OCI-LY7 (cell line): ENCODE results near the gene OGA. TPM values are rescaled to one million over a fixed set of nuclear protein-coding genes. Genes with fewer than 3 reads are reported as not detected.
A peak's percentile ranks its signal among the peaks of the same experiment; 100 is the strongest.

Experiments used
- BruUV-seq: library from RNA; stranded (reverse); fragments of 400-500 nt; replicated peaks from 2 replicates; lab custom pipeline; 2021; lab: Mats Ljungman, UMichigan
- CTCF ChIA-PET: fragments of 300-600 bp; sonication (Branson Sonifier 250); formaldehyde crosslinking; loops from one replicate; lab custom pipeline; 2022; ENCODE audit warnings: antibody characterized with exemption; ENCODE audit not compliant: unreplicated experiment; lab: Charles Lee
- POLR2A ChIA-PET: fragments of 300-600 bp; sonication (Branson Sonifier 250); formaldehyde crosslinking; loops from one replicate; lab custom pipeline; 2022; ENCODE audit warnings: antibody characterized with exemption; lab: Charles Lee
- DNase-seq: peaks from one replicate; pipeline ENCODE4 v3.0.0-alpha.2; 2015; ENCODE audit warnings: low spot score
- H2AFZ ChIP-seq: fragments of 200-600 bp; sonication (generic), shearing (Covaris generic); 2 replicates; pipeline ENCODE4 v1.6.1; 2014; ENCODE audit warnings: mild to moderate bottlenecking, antibody characterized with exemption, low read length, moderate library complexity
- H3K27ac ChIP-seq: fragments of 200-600 bp; sonication (generic); 2 replicates; pipeline ENCODE4 v1.5.1; 2014; ENCODE audit warnings: mixed run types, low read depth, mild to moderate bottlenecking, moderate library complexity, low read length, inconsistent platforms; ENCODE audit not compliant: poor library complexity, severe bottlenecking
- H3K36me3 ChIP-seq: fragments of 200-600 bp; sonication (generic); 2 replicates; pipeline ENCODE4 v1.6.1; 2014; ENCODE audit warnings: mild to moderate bottlenecking, antibody characterized with exemption, low read length, moderate library complexity, mixed read lengths; ENCODE audit not compliant: insufficient read depth
- H3K4me1 ChIP-seq: fragments of 200-600 bp; sonication (generic); 2 replicates; pipeline ENCODE4 v1.5.1; 2014; ENCODE audit warnings: mild to moderate bottlenecking, low read length; ENCODE audit not compliant: insufficient read depth, poor library complexity, severe bottlenecking
- H3K4me2 ChIP-seq: fragments of 200-600 bp; sonication (generic); 2 replicates; pipeline ENCODE4 v1.6.1; 2014; ENCODE audit warnings: mild to moderate bottlenecking, low read length
- H3K4me3 ChIP-seq: fragments of 200-600 bp; sonication (generic); 2 replicates; pipeline ENCODE4 v1.5.1; 2014; ENCODE audit warnings: mild to moderate bottlenecking, low read depth, low read length; ENCODE audit not compliant: poor library complexity, severe bottlenecking
- H3K79me2 ChIP-seq: fragments of 200-600 bp; sonication (generic); 2 replicates; pipeline ENCODE4 v1.6.1; 2016; ENCODE audit warnings: low read depth, mild to moderate bottlenecking, low read length, moderate library complexity, mixed read lengths; ENCODE audit not compliant: insufficient read depth
- H3K9me2 ChIP-seq: fragments of 200-600 bp; sonication (generic); 2 replicates; pipeline ENCODE4 v1.6.1; 2016; ENCODE audit warnings: mild to moderate bottlenecking, low read length, mixed read lengths; ENCODE audit not compliant: insufficient read depth
- H3K9me3 ChIP-seq: fragments of 200-600 bp; sonication (generic); 2 replicates; pipeline ENCODE4 v1.6.1; 2014; ENCODE audit warnings: mild to moderate bottlenecking, mixed run types, low read length, mixed read lengths
- H4K20me1 ChIP-seq: fragments of 200-600 bp; sonication (generic); 2 replicates; pipeline ENCODE4 v1.6.1; 2014; ENCODE audit warnings: mild to moderate bottlenecking, antibody characterized with exemption, low read length, moderate library complexity, mixed read lengths; ENCODE audit not compliant: insufficient read depth
- EZH2phosphoT487 ChIP-seq: fragments of 200-600 bp; sonication (generic); IDR thresholded peaks from 2 replicates; pipeline ENCODE4 v1.6.1; 2018; ENCODE audit warnings: low read depth, borderline replicate concordance, mild to moderate bottlenecking, mixed run types, antibody characterized with exemption, low read length, moderate library complexity, mixed read lengths
- intact Hi-C: fragments of 100-400 bp; cut with micrococcal nuclease; formaldehyde crosslinking; loops from one replicate; pipeline ENCODE4 v1.10.0; 2022; ENCODE audit not compliant: unreplicated experiment
- total RNA-seq, 2 experiments: library from RNA; depleted of rRNA in 1 of 2; stranded (reverse); fragments of >200 nt in 1 of 2; shearing (Covaris generic) in 1 of 2; gene quantifications; 2 replicates each; pipeline ENCODE4 v1.2.3, GENCODE V29; 2014 to 2022
- TF ChIP-seq, protein P1 (sequence below): fragments of 200-600 bp; sonication (generic); conservative IDR thresholded peaks from 2 replicates; pipeline ENCODE4 v1.5.1; 2014; ENCODE audit warnings: mild to moderate bottlenecking, antibody characterized with exemption, low read length, moderate library complexity, mixed read lengths

The OGA gene
- total RNA-seq, 2 experiments from 2014 or later, result 65.5 to 109 TPM

DNA sequence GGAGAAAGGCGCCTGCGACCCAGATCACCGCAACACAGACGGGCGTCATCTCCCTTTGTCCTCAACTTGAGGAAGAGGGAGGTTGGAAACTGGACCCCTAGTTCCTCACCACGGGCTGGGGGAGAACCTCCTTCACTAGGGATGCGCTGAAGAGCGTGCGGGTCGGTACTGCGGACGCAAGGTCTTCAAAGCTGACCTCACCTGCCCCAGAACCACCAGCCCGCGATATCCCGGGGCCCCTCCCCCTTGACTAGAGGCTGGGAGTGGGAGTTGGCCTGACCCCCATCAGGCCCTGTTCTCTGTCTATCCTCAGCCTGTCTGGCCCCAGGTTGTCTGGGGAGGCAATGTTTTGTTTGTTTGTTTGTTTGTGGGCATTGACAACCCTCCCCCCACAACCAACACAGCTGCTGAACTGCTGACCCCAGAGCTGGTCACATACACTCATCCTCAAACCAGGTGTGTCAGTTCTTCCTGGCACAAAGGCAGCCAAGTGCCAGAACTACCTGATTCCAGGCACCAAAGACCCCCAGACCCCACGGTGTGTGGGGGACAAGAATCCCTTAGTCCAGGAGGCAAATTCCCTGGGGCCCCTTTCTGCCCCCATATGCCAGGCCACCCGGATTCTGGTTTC lies 37.9 kb downstream of the OGA start:
- TF ChIP-seq EZH2phosphoT487, result no peak
- TF ChIP-seq, protein P1, sequence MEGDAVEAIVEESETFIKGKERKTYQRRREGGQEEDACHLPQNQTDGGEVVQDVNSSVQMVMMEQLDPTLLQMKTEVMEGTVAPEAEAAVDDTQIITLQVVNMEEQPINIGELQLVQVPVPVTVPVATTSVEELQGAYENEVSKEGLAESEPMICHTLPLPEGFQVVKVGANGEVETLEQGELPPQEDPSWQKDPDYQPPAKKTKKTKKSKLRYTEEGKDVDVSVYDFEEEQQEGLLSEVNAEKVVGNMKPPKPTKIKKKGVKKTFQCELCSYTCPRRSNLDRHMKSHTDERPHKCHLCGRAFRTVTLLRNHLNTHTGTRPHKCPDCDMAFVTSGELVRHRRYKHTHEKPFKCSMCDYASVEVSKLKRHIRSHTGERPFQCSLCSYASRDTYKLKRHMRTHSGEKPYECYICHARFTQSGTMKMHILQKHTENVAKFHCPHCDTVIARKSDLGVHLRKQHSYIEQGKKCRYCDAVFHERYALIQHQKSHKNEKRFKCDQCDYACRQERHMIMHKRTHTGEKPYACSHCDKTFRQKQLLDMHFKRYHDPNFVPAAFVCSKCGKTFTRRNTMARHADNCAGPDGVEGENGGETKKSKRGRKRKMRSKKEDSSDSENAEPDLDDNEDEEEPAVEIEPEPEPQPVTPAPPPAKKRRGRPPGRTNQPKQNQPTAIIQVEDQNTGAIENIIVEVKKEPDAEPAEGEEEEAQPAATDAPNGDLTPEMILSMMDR, result peak; percentile 58; the same call in 1 of the 2 replicates
- BruUV-seq, result no TSS peak
- Histone ChIP-seq H2AFZ (no peak overlapping the region), H3K9me2 (no peaks in the 10 kb centered on the region), H3K36me3 (peaks cover 39% of the 10 kb centered on the region; the same call in 1 of the 2 replicates), H3K4me3 (peak overlapping the region; percentile 93), H3K27ac (peak overlapping the region; percentile 9), H3K4me2 (peak overlapping the region; percentile 96), H3K79me2 (peaks cover 17% of the 10 kb centered on the region; the same call in 1 of the 2 replicates), H3K9me3 (no peaks in the 10 kb centered on the region), H3K4me1 (peaks cover 50% of the 10 kb centered on the region), H4K20me1 (no peaks in the 10 kb centered on the region)
- ChIA-PET POLR2A (interaction anchor here (0.6 kb wide), 1 partner anchor 21 kb away, joined by 5 read pairs; no protein-coding TSS in a partner anchor), CTCF (interaction anchor here (1.2 to 1.6 kb wide), 2 partner anchors 38 to 178 kb away, joined by 3 to 20 read pairs; partner anchors contain the start of gene OGA)
- DNase-seq, result peak; percentile 13
- intact Hi-C loops, result loop anchor here (2.0 to 10.0 kb wide), 4 partner anchors 86 to 566 kb away; partner anchors contain the start of gene FBXW4

DNA sequence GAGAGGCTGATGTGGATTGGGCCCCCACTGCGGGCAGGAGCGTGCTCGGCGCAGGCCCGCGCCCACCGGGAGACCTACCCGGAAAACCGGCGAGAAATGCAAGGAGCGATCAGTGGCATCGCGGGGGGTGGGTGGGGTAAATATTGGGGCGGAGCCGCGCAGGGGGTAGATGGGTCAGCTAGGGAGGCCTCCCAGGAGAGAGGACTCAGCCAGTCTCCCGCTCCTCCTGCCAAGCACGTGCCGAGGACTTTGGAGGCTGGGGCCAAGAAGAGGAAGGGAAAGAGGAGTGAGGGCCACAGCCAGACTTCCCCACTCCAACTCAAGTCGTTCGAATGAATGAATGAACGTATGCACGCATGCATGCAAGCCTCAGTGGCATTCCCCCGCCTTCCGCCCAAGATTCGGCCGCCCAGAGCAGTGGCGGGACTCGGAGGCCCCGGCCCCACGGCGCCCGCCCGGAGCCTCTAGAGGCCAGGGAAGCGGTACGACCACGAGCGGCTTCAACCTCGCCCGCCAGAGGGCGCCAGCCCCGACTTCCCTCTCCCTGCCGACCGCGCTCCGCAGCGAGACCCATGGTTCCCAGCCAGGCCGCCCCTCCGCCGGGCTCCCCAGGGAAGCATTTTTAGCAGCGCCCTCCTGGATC lies 38.6 kb downstream of the OGA start:
- Histone ChIP-seq H3K9me3 (no peaks in the 10 kb centered on the region), H4K20me1 (no peaks in the 10 kb centered on the region), H3K79me2 (peaks cover 17% of the 10 kb centered on the region; the same call in 1 of the 2 replicates), H3K27ac (peak overlapping the region; percentile 54), H3K36me3 (peaks cover 33% of the 10 kb centered on the region; the same call in 1 of the 2 replicates), H3K4me2 (peak overlapping the region; percentile 96), H3K4me1 (peaks cover 50% of the 10 kb centered on the region), H3K9me2 (no peaks in the 10 kb centered on the region), H3K4me3 (peak overlapping the region; percentile 48), H2AFZ (peak overlapping the region; percentile 16; the same call in 1 of the 2 replicates)
- CTCF ChIA-PET, result no interaction called here
- POLR2A ChIA-PET, result no interaction called here
- intact Hi-C loops, result loop anchor here (2.0 to 10.0 kb wide), 4 partner anchors 85 to 565 kb away; partner anchors contain the start of gene FBXW4
- no TSS peak for BruUV-seq
- TF ChIP-seq, protein P1, result peak; percentile 81
- TF ChIP-seq EZH2phosphoT487, result no peak
- peak; percentile 77 for DNase-seq
